Kidney glomerular epithelial cell (primary cell): ENCODE data around the gene BEND2.
"Not testable (repeated sequence)": the region's sequence is repeated elsewhere in the genome, so short reads cannot be mapped to it uniquely, and the experiment has no call there.

Experiments used
- DNase-seq: peaks from one replicate; lab custom pipeline; 2025; lab: John Stamatoyannopoulos, UW

BEND2 gene

DNA sequence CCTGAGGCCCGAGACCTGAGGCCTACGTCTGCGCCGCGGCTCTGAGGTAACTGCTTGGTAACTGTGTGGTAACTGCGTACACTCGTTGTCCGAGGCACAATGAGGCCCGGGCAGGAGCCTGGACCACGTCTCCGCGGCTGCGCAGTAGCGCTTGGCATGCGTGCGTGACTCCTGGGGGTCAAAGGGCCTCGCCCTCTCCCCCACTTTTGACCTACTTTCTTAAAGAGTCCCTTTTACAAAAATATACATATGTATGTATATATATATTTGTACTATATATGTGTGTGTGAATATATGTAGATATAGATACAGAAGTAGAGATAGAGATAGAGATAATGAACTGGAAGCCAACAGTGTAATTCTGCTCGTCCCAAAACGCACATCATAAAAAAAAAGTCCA lies at the start of gene BEND2:
Gene BEND2, minus strand, starts transcription at position 101 of the 400 bp plus-strand sequence. CDS start 136 bp downstream, outside the sequence.
- DNase-seq = no peak

GRCh38 chrX:18255059-18255458 lies 34.4 kb upstream of the BEND2 start:
- DNase-seq = no peak

- no peak for DNase-seq
Measured at GRCh38 chrX:18252644-18253359, 32.1 kb upstream of the BEND2 start.

- not testable (repeated sequence) for DNase-seq
Measured at GRCh38 chrX:18229646-18230045, 9.0 kb upstream of the BEND2 start.

DNA sequence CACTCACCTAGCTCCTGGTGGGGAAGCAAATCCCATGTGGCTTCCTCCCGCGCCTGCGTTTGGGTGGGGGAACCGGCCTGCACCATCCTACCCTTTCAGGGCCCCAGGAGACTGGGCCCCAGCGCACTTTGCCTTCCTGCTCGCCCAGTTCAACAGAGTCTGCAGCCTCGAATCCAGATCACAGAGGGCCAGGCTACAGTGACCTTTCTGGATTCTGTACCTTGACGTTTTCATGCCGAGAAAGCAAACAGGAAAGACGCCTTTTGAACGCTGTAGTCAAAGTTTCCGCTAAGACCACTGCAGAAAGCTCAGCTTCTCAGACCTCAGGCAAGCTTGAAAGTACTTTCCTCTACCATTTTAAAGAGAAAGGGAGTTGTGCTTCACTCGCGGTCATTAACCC lies 7.4 kb upstream of the BEND2 start:
- DNase-seq = no peak

DNA sequence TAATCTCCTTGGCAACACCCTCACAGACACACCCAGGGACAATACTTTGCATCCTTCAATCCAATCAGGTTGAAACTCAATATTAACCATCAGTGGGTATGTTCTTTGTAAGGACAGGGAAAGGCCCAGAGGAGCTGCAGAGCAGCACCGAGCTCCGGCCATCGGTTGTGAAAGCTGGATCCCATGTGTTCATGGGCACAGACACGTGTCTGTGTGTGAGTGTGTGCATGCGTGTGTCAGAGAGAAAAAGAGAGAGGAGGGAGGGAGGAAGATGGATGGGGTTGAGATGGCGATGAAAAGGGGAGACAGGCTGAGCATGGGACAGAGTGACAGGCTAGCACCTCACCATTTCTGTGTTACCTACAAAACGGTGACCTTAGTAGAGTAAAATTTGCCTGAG lies 6.8 kb upstream of the BEND2 start:
- no peak for DNase-seq

DNA sequence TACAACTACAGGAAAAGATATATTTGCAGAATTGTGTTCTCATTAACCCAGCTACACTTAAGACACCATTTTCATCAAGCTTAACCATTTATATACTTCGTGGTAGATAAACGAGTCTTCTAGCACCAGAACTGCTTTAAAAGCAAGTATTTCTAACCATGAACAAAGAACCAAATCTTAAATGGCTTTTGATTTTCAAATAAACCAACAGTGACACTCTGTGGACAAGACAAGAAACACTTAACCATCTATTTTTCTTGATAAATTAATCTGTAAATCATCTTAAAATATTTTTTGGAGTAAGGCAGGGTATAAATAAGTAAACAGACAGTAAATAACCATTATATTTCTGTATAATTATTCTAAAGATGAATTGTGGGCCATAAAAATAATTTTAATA lies 10.2 kb downstream of the BEND2 start:
- no peak for DNase-seq

DNA sequence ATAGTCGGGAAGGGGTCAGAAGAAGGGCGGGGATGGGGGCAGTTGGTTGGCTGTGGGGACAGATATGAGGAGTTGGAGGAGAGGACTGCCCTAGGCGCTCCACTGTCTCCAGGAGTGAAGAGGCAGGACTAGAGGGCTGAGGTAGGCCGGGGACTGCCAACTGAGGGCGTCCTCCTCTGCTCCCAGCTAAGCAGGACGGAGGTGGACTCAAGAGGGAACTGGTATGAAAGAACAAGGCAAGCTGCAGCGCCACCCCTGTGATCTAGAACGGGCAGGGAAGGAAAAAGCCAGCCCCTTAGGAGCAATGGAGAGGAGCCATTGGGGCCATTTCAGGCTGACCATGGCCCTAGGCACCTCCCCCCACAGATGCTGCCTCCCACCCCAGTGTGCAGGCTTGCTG lies 14.0 kb downstream of the BEND2 start:
- no peak for DNase-seq

DNA sequence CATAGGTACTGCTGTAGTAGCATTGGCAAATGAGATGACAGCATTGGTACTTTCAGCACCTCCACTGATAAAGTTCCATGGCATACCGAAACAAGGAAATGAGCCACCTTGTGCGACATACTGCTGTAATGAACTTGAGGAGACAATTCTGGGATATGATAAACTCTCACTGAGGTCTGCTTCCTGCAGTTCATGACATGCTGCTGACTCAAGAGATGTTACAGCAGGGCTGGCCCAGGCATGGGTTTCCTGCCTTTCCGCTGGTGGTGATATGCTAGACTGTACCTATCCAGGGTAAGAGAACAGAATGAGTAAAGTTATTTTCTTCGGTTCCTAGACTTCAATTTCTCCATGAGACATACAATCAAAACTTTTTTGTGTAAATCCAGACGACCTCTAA lies 17.1 kb downstream of the BEND2 start:
- no peak for DNase-seq

- DNase-seq = no peak
Measured at GRCh38 chrX:18194688-18195087, 26.0 kb downstream of the BEND2 start.

- no peak for DNase-seq
Measured at GRCh38 chrX:18179446-18179845, 41.2 kb downstream of the BEND2 start.

GRCh38 chrX:18174971-18175370 lies 45.7 kb downstream of the BEND2 start:
- no peak for DNase-seq

GRCh38 chrX:18174209-18174608 lies 46.5 kb downstream of the BEND2 start:
- DNase-seq = no peak

GRCh38 chrX:18173494-18174180 lies 47.0 kb downstream of the BEND2 start:
- no peak for DNase-seq

DNA sequence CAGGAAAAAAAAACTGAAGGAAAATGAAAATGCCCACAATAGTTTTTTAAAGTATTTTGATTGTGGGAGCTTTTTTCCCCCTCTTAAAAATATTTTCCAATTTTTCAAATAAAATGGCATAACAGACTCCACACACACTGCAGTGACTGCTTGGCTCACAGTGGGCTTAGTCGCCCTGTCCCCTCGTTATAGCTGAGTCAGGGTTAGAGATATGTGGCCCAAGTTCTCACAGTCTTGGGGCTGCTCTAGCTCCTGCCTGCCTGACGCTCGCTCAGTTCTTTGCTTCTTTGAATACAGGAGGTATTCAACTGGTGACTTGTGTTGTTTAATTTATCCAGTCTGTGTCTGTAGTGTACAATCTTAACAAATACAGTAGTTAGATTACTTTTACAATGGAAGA lies 47.7 kb downstream of the BEND2 start:
- no peak for DNase-seq

GRCh38 chrX:18170910-18171309 lies 49.8 kb downstream of the BEND2 start:
- no peak for DNase-seq

GRCh38 chrX:18166068-18166467 lies 54.6 kb downstream of the BEND2 start:
- DNase-seq = no peak

DNA sequence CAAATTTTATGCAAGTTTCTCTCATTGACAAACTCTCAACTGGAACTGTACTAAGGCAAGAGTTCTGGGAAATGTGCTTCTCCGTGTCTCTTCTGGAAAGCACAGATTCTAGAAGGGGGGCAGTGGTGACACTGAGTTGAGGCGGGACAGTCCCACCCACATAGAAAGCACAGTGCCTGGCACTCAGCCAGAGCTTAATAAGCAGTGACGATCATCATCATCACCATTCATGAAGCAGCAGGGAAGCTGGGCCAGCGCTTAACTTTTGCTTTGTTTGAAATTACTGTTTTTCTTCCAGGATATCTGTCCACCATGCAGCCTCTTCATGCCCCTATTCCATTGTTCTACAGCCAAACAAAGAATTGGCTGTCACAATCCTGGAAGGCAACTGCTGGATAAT lies 60.3 kb downstream of the BEND2 start:
- DNase-seq = no peak

- DNase-seq = no peak
Measured at GRCh38 chrX:18158963-18159362, 61.7 kb downstream of the BEND2 start.

GRCh38 chrX:18151649-18152048 lies 69.0 kb downstream of the BEND2 start:
- no peak for DNase-seq

DNA sequence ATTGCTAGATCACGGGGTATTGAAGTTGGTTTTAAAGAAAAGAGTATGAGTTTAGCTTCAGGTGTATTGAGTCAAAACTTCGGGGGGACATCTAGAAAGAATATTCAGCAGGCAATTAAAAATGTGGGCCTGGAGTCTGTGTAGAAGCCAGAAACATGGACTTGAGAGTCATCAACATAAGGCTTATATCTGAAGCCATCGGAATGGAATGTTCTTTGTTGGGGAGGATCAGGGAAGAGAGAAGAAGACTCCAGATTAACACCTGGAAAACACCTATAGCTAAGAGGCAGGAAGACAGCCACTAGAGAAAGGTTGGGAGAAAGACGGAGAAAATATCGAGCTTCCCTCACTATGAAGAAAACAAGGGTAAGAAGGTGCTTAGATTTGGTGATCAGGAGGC lies 69.5 kb downstream of the BEND2 start:
- DNase-seq = no peak

DNA sequence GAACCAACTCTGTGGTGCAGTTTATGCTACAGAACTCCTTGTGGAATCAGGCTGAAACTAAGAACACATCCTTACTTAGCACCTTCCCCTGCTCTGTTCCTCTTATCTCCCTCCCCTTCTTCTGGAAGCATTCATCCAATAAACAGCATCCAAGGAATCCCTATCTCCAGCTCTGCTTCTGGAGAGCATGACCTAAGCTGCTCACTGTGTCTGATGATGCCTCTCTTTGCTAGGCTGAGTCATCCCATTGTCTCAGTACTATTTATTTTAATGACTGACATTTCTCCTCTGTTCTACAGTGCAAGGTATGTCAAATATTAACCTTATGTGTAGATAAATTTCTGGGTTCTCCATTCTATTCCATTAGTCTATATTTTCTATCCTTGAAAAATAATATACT lies 71.2 kb downstream of the BEND2 start:
- peak; percentile 49 for DNase-seq

DNA sequence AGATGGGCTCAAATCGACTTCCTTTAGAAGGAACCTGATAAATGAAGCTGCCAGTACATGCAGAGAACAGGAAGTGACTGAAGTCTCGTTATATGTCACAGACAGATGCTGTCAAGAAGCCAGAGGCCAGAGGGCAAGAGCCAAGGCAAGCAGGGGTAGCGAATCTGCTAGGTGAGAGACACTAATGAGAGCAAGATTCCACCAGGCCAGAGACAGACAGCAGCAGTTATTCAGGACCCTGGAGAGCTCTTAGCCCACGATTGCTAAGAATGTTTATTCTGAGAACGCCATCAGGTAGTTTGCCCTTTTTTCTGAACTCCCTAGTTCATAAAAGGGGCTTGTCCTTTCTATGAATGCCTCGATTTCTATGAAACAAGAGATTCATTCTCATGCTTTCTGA lies 73.7 kb downstream of the BEND2 start:
- peak; percentile 29 for DNase-seq

DNA sequence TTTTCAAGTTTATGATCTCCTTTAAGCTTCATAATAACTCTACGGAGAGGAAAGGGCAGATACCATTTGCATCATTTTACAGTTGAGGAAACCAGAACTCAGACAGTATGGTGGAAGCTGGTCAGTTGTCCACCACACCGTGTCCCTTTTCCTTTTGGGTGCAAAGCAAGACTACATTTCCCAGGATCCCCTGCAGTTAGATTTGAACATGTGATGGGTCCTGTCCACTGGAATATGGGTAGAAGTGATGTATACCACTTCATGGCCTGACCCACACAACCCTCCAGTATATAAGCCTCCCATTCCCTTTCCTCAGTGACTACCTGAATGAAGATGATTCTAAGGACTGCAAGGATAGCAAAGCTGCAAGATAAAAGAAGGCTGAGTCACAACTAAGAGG lies 74.7 kb downstream of the BEND2 start:
- no peak for DNase-seq
